ENCODE measurements around the gene DAB2.

The DAB2 gene

DNA sequence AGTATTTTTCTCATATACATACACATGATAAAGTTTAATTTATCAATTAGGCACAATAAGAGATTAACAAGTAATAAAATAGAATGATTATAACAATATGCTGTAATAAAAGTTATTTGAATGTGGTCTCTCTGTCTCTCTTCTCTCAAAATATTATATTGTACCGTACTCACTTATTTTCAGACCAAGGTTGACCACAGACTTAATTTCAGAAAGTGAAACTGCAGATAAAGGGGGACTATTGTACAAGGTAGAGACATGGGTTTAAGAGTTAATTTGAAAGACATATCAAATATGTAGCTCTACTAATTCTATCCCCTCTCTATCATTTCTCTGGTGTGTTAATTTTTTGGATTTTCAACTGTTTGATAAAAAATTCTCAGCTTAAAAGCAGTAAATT lies 40.5 kb downstream of the DAB2 start:
- TF ChIP-seq, protein P1, sequence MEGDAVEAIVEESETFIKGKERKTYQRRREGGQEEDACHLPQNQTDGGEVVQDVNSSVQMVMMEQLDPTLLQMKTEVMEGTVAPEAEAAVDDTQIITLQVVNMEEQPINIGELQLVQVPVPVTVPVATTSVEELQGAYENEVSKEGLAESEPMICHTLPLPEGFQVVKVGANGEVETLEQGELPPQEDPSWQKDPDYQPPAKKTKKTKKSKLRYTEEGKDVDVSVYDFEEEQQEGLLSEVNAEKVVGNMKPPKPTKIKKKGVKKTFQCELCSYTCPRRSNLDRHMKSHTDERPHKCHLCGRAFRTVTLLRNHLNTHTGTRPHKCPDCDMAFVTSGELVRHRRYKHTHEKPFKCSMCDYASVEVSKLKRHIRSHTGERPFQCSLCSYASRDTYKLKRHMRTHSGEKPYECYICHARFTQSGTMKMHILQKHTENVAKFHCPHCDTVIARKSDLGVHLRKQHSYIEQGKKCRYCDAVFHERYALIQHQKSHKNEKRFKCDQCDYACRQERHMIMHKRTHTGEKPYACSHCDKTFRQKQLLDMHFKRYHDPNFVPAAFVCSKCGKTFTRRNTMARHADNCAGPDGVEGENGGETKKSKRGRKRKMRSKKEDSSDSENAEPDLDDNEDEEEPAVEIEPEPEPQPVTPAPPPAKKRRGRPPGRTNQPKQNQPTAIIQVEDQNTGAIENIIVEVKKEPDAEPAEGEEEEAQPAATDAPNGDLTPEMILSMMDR (IDR thresholded peaks at IDR 0.05; ENCODE audit: extremely low read depth, missing control alignments) = no peak
- DNase-seq (ENCODE audit: low spot score) = no peak

DNA sequence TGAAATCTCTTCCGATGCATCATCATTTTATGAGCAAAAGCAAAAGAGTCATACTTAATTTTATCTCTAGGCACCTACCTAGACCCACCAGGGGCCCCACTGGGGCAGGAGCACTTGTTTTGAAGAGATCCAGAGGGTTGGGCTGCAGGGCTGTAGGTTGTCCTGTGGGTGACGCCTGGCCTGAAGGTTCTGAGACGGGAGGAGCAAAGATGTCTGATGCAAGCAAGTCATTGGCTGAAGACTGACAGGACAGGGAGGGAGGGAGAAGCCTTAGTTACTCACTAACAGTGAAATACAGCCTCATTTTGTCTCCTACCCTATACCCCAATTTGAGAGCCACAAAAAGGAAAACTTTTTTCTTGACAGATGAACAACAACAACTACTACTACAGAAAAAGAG lies 43.4 kb downstream of the DAB2 start:
- DNase-seq (ENCODE audit: low spot score) = no peak
- TF ChIP-seq, protein P1 (IDR thresholded peaks at IDR 0.05; ENCODE audit: extremely low read depth, missing control alignments) = no peak

DNA sequence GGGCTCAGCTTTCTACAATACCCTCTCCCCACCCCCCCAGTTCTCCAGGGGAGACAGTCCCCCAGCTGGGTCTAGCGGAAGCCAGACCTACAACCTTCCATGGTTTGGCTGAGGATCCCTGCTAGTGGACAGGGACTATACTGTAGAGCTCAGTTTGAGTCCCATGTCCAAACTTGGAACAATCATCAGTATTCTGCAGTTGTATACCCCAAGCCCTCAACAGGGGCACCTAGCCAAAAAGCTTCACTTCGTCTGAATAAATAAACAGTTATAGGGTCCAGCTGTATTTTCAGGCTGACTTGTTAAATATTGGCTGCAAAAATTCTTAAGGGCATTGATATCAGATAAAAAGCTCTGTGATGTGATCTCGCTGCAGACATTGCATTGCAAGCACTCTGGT lies 45.1 kb downstream of the DAB2 start:
- TF ChIP-seq, protein P1 (IDR thresholded peaks at IDR 0.05; ENCODE audit: extremely low read depth, missing control alignments) = no peak
- DNase-seq (ENCODE audit: low spot score) = no peak

DNA sequence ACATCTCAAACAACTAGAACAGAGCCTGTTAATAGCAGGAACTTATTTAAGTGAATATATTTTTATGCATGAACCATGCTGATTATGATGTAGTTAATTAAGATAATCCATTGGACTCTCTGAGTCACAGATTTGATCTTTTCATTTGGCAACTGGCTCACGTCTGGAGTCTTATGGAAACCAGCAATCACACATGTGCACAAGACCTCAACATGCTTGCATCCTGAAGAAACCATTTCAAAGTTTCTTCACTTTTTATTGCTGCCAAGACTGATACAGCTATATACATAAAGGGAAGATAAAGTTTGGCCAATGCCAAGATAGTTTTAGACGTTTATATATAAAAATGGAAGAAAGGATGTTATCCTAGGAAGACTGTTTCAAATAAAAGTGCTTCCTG lies 47.2 kb downstream of the DAB2 start:
- TF ChIP-seq, protein P1 (IDR thresholded peaks at IDR 0.05; ENCODE audit: extremely low read depth, missing control alignments) = no peak

DNA sequence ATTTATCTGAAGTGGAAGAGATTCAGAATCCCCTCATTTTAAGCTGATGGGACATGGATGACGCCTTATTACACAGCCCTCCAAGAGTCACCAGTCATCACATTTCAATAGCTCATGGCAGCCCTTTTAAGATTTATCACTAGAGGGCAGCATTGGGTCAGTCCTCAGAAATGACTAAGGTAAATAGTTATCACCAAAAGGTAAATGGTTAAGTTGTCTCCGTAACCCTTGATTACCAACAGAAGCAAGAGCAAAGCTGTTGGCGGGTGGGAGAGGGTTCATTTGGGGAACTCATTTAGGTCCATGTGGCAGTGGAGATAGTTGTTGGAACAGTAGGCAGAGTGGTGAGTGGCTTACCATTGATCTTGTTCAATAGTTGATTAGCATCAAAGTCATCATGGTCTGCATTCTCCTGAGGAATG lies 48.5 kb downstream of the DAB2 start:
- DNase-seq (ENCODE audit: low spot score) = peak; percentile 47

More for the DNA sequence above, 47.2 kb downstream of the DAB2 start:
- no peak for DNase-seq (ENCODE audit: low spot score)

DNA sequence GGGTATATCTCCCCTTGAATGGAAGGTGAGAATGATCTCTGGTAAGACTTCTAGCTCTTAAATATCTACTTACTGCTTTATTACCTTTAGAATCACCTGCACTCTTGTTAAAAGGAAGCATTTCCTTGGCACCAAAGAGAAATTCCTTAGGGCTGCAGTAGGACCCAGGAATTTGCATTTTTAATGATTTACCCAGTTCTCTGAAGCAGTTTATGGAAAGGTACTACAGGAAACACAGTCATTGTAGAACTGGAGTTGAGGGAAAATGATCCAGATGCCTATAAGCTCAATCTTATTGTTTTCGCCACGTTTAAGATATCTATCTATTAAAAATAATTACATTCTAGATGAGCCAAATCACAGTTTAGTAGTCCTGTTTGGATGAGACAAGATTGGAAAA lies 51.0 kb downstream of the DAB2 start:
- no peak for DNase-seq (ENCODE audit: low spot score)
- TF ChIP-seq, protein P1 (IDR thresholded peaks at IDR 0.05; ENCODE audit: extremely low read depth, missing control alignments) = no peak

More for the DNA sequence above, 48.5 kb downstream of the DAB2 start:
- TF ChIP-seq, protein P1 (IDR thresholded peaks at IDR 0.05; ENCODE audit: extremely low read depth, missing control alignments) = peak; percentile 56

DNA sequence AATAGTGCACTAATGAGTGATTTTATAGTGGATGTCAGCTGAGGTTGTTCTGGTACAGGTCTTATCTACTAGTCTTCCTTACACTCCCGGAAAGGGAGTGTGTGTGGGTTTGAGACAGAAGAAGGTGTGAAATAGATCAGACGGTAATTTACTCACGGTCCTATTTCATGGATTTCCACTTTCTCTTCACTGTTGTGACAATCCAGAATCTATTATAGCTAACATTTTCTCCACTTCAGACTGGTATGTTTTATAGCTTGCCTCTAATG lies 53.5 kb downstream of the DAB2 start:
- DNase-seq (ENCODE audit: low spot score) = no peak
- TF ChIP-seq, protein P1 (IDR thresholded peaks at IDR 0.05; ENCODE audit: extremely low read depth, missing control alignments) = no peak

All from GM20000 (cell line).